Fibroblast of lung (primary cell): Measurements from ENCODE around the gene CYP2J2.

Experiments
- CTCF ChIP-seq, 2 donors: IDR thresholded peaks in 1 of 2; conservative IDR thresholded peaks in 1 of 2; 1 replicate in 1 of 2; 2 replicates in 1 of 2; pipeline ENCODE4 v1.5.1; 2011 to 2012; ENCODE audit warnings: low read length in 2 of 2, control low read depth in 1 of 2, inconsistent platforms in 1 of 2, low read depth in 1 of 2, mild to moderate bottlenecking in 1 of 2
- EZH2 ChIP-seq: IDR thresholded peaks from 2 replicates; pipeline ENCODE4 v1.5.1; 2012; ENCODE audit warnings: low read length, control low read depth, mild to moderate bottlenecking; ENCODE audit errors: missing control alignments

GRCh38 chr1:59879574-59879973, 47.0 kb downstream of the CYP2J2 start:
- peak; percentile 53 to 55 for TF ChIP-seq CTCF (conservative IDR thresholded peaks at IDR 0.05 in 1 of 2, IDR thresholded peaks at IDR 0.05 in 1 of 2; ENCODE audit: low read depth in 1 of 2, low read length in 2 of 2)
- TF ChIP-seq EZH2: no peak
